DMS153 treated with DMSO at 0.1 percent for 48 hours (cell line): ENCODE measurements around the gene EFNA3.

Experiments
- DNase-seq: peaks from one replicate; lab custom pipeline; 2025; ENCODE audit not compliant: unreplicated experiment; lab: John Stamatoyannopoulos, UW

Gene EFNA3

GRCh38 chr1:155048449-155049334 is 29.9 kb upstream of the EFNA3 start:
- DNase-seq: no peak

GRCh38 chr1:155049651-155050559 is 28.7 kb upstream of the EFNA3 start:
- no peak for DNase-seq

- DNase-seq: peak; percentile 86
Observed at GRCh38 chr1:155050560-155051341, 27.9 kb upstream of the EFNA3 start, which contains the start of gene ADAM15. TSS of gene ADAM15 (plus strand) at chr1:155051316. CDS start at chr1:155051387, 71 bp downstream.

DNA sequence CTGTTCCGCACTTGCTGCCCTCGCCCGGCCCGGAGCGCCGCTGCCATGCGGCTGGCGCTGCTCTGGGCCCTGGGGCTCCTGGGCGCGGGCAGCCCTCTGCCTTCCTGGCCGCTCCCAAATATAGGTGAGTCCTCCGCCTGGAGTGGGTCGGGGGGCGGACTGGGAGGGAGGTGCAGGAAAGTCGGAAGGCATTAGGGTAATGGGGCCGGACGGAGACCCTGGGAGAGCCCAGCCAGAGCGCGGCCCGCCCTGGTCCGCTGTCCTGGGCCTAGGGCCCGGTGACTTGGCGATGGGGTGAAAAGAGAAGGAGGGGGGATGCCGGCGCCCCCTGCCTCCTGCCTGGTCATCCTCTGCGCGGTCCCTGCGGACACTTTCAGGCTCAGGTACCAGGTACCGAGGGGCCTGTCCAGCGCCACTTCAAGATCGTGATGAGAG is 27.3 kb upstream of the EFNA3 start:
- DNase-seq: no peak

GRCh38 chr1:155051777-155052398 is 26.7 kb upstream of the EFNA3 start:
- DNase-seq: no peak

DNA sequence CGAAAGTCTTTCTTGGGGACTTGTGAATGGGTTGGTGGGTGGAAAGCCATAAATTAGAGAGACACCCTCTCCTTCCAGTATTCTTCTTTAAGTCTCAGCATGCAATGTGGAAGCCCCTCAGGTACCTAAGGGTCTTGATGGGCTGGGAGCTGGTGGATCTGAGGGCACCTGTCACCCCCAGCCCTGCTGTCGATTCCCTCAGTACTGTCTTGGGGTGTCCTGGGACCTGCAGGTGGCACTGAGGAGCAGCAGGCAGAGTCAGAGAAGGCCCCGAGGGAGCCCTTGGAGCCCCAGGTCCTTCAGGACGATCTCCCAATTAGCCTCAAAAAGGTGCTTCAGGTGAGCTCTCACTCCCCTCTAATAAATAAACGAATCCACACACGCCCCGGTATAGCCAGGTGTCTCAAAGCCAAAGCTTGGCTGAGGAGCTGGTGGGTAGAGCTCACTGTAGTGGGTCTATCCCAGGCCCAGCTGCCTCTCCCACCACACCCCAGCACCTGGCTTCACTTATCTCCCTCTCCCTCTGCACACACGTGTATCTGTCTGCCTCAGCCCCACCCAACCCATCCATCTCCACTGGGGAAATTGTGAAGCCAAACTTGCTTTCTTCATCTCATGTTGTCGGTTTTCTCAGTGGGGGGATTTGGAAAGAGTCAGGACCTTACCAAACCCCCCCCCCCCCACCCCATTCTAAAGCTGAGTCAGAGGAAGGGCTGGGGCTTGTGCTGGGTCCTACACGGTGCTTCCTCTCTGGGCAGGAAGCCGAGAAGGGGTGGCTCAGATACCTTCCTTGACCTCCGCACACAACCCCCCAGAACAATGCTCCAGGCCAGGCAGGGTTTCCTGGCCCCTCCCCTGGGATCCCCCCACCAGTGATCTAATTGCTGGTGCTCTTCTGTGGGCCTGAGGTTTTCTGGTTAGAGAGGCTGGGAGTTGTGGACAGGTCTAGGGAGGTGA is 25.9 kb upstream of the EFNA3 start:
- DNase-seq: peak; percentile 47

GRCh38 chr1:155053531-155054105 is 25.0 kb upstream of the EFNA3 start:
- no peak for DNase-seq

- no peak for DNase-seq
Observed at GRCh38 chr1:155057104-155057503, 21.5 kb upstream of the EFNA3 start.

- no peak for DNase-seq
Observed at GRCh38 chr1:155057788-155058211, 20.8 kb upstream of the EFNA3 start.

GRCh38 chr1:155060736-155061135 is 17.9 kb upstream of the EFNA3 start:
- no peak for DNase-seq

DNA sequence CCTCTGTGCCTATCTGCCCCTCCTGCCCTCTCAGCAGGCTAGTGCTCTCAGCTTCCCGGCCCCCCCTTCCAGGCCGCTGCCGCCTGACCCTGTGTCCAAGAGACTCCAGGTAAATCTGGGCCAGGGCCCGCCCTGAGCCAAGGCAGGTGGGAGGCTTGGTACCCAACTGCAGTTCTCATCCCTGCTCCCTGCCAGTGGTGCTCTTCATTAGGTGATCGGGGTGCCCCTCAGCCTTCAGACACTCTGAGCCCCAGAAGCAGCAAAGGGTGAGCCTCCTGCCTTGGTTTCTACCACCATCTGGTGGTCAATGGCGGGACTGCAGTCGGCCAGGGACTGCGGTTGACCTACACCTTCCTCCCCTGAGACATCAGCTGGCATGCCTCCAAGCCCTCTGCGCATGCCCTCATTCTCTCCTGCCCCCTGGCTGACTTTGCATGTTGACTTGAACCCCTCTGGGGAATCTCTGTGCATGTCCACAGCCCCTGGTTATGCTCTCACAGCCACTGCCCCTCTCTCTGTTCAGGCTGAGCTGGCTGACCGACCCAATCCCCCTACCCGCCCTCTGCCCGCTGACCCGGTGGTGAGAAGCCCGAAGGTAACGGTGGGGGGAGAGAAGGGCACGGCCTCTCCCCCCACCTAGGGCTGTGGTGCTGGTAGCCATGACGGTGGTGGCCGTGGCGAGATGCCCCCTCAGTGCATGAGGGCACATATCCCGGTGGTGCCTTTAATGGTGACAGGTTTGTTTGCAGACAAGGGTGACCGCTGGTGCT is 17.1 kb upstream of the EFNA3 start:
- peak; percentile 98 for DNase-seq

DNA sequence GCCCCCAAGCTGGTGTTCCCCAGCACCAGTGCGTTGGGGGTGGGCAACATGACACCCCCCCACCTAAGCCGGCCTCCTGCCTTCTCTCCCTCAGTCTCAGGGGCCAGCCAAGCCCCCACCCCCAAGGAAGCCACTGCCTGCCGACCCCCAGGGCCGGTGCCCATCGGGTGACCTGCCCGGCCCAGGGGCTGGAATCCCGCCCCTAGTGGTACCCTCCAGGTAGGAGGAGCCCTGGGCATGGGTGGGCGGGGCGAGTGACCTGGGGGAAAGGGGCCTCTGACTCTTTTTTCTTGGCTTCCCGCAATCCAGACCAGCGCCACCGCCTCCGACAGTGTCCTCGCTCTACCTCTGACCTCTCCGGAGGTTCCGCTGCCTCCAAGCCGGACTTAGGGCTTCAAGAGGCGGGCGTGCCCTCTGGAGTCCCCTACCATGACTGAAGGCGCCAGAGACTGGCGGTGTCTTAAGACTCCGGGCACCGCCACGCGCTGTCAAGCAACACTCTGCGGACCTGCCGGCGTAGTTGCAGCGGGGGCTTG is 16.4 kb upstream of the EFNA3 start:
- no peak for DNase-seq

DNA sequence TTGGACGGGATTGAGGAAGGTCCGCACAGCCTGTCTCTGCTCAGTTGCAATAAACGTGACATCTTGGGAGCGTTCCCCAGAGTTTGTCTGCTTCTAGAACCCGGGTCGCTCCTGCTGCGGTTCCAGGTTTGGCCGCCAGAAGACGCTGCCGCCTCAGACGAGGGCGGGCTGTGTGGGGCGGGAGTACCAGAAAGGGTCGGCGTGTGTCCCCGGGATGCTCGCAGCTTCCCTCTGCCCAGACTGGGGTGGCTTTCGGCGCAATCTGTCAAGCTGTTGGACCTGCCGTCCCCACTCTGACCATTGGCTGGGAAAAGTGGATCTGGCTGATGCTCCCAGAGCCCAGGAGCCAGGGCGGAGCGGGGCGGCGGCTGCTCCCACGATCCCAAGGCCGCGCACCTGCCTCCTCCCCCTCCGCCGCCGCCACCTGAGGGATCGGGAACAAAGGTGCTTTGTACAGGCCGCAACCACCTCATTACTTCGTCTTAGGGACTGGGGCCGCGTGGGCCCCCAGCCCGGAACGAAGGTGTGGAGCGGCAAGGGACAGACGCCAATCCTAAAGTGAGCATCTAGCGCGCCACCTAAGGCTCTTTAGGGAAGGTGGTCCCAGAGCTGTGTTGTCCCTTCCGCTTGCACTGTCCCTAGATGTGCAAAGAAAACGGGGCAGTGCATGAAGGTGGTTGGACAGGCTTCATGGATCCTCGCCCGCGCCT is 15.8 kb upstream of the EFNA3 start:
- DNase-seq: peak; percentile 63

DNA sequence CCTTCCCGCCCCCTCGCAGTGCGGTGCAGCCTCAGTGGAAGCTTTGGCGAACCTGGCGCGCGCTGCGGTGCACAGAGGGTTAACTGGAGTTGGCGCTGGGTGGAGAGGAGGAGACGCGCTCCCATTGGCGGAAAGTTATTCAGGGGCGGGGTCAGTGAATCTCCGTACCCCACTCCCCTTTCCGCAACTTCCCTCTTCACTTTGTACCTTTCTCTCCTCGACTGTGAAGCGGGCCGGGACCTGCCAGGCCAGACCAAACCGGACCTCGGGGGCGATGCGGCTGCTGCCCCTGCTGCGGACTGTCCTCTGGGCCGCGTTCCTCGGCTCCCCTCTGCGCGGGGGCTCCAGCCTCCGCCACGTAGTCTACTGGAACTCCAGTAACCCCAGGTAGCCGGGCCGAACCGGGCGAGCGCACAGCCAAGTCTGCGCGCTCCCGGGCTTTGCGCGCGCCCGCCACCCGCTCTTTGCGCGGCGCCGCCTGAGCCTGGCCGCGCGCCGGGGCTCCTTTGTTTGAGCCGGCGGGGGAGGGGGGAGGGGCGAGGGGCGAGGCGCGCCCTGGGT is 15.0 kb upstream of the EFNA3 start, which contains the start of gene EFNA4:
Gene EFNA4, plus strand, starts transcription at position 191 of the 561 bp plus-strand sequence. Its CDS starts 84 bp downstream, at position 275.
- no peak for DNase-seq

DNA sequence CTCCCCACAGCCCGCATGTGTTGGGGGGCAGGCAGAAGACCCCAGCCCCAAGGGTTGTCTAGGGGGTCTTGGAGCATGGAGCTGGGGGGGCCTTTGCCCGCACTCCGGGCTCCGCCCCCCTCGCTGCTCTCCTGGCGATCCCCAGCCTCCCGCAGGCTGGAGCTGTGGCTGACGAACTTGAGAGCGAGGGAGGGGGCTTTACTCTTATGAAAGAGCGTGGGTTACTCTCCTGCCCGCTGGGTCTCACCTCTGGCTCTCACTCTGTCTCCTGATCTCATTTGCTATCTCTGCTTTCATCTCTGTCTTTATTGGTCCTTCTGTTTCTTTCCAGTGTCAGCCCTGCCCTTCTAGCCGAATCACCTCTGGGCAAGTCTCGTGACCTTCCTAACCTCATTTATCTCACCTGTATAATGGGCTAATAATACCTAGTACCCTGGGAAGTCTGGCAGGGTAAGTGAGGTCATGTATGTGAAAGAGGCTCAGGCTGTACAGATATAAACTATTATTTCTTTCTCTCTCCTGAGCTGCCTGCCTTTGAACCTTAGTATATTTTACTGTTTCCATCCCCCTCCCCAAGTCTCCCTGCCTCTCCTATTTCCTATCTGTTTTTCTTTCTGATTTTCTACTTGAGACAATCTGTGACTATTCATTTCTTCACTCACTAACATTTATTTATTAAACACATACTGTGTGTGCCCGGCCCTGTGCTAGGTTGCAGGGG is 14.4 kb upstream of the EFNA3 start:
- no peak for DNase-seq

DNA sequence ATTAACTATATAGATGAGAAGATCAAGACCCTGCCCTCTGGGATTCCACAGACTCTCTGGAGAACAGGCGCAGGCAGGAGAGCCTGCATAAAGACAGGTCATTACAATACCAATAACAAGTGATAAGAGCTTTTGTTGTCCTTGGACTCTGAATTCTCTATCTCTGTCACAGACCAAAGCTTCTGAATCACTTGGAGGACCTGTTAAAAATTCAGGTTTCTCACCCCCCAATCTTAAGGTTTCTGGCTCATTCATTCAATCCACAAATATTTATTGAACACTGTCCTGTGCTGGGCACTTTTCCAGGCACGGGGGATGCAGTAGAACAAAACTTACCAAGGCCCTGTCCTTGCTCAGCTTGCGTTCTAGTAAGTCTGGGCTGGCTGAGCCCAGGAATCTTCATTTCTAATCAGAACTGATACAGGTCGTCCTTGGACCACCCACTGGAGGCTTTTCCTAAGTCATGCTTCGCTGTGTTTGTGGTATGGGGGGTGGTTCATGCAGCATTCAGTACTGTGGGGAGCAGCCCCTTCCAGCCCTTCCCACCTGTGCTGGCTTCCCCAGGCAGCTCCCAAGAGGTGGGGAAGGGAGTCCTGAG is 13.7 kb upstream of the EFNA3 start:
- no peak for DNase-seq
